Measurements from ENCODE around the gene CDC37. TPM values are rescaled to one million over a fixed set of nuclear protein-coding genes. Genes with fewer than 3 reads are reported as not detected.
A peak's percentile ranks its signal among the peaks of the same experiment; 100 is the strongest.
"Not testable (repeated sequence)": the region's sequence is repeated elsewhere in the genome, so short reads cannot be mapped to it uniquely, and the experiment has no call there.

The CDC37 gene
- total and polyA plus RNA-seq, 2 experiments from 2014 or later = 144 to 196 TPM

DNA sequence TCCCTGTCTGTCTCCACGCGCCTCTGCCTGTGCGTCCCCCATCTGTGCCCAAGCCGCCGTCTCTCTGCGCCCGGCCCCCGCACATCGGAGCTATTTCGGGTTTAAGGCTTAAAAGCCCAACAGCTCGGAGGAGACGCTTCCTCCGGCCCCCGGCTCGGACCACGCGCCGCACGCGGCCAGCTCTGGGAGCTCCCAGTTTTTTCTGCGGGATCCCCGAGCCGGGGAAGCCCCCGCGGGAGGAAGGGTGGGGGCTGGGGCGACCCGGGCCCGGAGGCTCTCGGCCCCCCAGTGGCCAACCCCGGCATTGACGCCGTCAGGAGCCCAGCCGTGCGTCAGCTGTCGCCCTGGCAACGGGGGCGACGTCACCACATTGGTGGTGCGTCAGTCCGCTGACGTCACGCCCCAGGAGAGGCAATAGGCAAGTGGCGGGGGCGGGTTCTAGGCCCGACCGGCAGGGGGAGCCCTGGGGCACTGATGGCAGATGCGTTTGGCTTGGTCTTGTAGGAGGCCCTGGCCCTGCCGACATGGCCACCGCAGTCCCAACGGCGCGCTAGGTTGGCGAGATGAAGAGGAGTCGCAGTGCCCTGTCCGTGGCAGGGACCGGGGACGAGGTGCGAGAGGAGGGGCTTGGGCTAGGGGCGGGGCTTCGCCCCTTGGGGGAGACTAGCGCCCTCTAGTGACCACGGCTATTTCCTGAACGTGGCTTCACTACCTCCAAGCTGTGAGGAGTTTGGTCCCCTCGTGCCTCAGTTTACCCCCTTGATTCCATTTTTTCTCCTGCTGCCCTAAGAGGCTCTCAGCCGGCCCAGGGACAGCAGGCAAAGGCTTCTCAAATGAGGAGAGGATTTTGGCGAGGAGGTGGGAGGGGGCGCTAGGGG is 13.3 kb upstream of the CDC37 start:
- H3K36me3 ChIP-seq (replicated peaks; ENCODE audit: insufficient read depth, low read depth) = no peaks in the 10 kb centered on the region
- no peak overlapping the region for H3K27ac ChIP-seq
- peak; percentile 92 for DNase-seq (ENCODE audit: low spot score)
- no peaks in the 10 kb centered on the region for H4K20me1 ChIP-seq (ENCODE audit: insufficient read depth, poor library complexity, severe bottlenecking)
- peaks cover 61% of the 10 kb centered on the region for H3K27me3 ChIP-seq
- H3K9me2 ChIP-seq (replicated peaks; ENCODE audit: insufficient read depth) = no peaks in the 10 kb centered on the region
- H3K79me2 ChIP-seq = no peaks in the 10 kb centered on the region
- WGBS (ENCODE audit: low lambda C conversion rate, missing lambda C conversion rate) = 9% methylated on average over 63 of the region's 67 CpGs
- H3K9me3 ChIP-seq (ENCODE audit: low read depth) = no peaks in the 10 kb centered on the region
- peak overlapping the region; percentile 88 for H2AFZ ChIP-seq
- peaks cover 16% of the 10 kb centered on the region for H3K4me1 ChIP-seq (ENCODE audit: insufficient read depth)
- TF ChIP-seq EZH2phosphoT487 (IDR thresholded peaks at IDR 0.05; ENCODE audit: low read depth, severe bottlenecking, unreplicated experiment) = no peak
- TF ChIP-seq EZH2 (IDR thresholded peaks at IDR 0.05; ENCODE audit: borderline replicate concordance) = no peak
- TF ChIP-seq, protein P1, sequence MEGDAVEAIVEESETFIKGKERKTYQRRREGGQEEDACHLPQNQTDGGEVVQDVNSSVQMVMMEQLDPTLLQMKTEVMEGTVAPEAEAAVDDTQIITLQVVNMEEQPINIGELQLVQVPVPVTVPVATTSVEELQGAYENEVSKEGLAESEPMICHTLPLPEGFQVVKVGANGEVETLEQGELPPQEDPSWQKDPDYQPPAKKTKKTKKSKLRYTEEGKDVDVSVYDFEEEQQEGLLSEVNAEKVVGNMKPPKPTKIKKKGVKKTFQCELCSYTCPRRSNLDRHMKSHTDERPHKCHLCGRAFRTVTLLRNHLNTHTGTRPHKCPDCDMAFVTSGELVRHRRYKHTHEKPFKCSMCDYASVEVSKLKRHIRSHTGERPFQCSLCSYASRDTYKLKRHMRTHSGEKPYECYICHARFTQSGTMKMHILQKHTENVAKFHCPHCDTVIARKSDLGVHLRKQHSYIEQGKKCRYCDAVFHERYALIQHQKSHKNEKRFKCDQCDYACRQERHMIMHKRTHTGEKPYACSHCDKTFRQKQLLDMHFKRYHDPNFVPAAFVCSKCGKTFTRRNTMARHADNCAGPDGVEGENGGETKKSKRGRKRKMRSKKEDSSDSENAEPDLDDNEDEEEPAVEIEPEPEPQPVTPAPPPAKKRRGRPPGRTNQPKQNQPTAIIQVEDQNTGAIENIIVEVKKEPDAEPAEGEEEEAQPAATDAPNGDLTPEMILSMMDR (IDR thresholded peaks at IDR 0.05; ENCODE audit: poor library complexity) = peak; percentile 60
- H3K4me2 ChIP-seq = peak overlapping the region; percentile 97
- peak overlapping the region; percentile 30 for H3K4me3 ChIP-seq

DNA sequence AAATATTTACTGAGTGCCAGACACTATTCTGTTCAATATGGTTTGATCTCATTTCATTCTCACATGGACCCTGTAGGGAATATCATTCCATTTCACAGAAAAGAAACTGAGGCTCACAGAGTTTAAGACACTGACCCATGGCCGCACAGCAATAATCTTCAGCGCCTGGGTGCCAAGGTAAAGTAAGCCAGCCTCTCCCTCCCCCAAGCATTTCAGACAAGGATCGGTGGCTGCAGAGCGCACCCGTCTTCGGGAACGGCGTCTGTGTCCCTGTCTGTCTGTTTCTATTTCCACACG is 12.7 kb upstream of the CDC37 start:
- TF ChIP-seq EZH2phosphoT487 (IDR thresholded peaks at IDR 0.05; ENCODE audit: low read depth, severe bottlenecking, unreplicated experiment) = no peak
- peak; percentile 44 for TF ChIP-seq EZH2 (IDR thresholded peaks at IDR 0.05; ENCODE audit: borderline replicate concordance)
- DNase-seq (ENCODE audit: low spot score) = no peak
- Histone ChIP-seq H3K9me3 (ENCODE audit: low read depth) (no peaks in the 10 kb centered on the region), H3K4me2 (peak overlapping the region; percentile 97), H3K36me3 (replicated peaks; ENCODE audit: insufficient read depth, low read depth) (no peaks in the 10 kb centered on the region), H3K9me2 (replicated peaks; ENCODE audit: insufficient read depth) (no peaks in the 10 kb centered on the region), H4K20me1 (ENCODE audit: insufficient read depth, poor library complexity, severe bottlenecking) (no peaks in the 10 kb centered on the region), H3K27ac (no peak overlapping the region), H2AFZ (peak overlapping the region; percentile 88), H3K27me3 (peaks cover 55% of the 10 kb centered on the region), H3K79me2 (no peaks in the 10 kb centered on the region), H3K4me1 (ENCODE audit: insufficient read depth) (peaks cover 15% of the 10 kb centered on the region), H3K4me3 (peak overlapping the region; percentile 30)
- 13% methylated on average over 9 of the region's 9 CpGs for WGBS (ENCODE audit: low lambda C conversion rate, missing lambda C conversion rate)

DNA sequence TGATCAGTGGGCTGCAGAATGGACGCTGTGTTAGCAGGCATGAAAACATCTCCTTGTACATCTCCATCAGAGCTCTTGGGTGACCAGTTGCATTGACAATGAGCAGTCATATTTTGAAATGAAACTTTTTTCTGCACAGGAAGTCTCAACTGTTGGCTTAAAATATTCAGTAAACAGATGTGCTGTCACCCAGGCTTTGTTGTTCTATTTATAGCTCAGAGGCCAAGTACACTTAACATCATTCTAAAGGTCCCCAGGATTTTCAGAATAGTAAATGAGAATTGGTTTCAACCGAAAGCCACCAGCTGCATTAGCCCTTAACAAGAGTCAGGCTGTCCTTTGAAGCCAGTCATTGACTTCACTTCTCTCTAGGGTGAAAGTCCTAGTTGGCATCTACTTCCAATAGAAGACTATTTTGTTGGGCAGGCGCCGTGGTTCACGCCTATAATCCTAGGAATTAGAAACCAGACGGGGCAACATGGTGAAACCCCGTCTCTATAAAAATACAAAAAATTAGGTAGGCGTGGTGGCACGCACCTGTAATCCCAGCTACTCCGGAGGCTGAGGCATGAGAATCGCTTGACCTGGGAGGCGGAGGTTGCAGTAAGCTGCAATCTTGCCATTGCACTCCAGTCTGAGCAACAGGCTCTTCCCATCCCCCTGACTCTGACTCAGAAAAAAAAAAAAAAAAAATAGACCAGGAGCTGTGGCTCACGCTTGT is 9.1 kb upstream of the CDC37 start:
- WGBS (ENCODE audit: low lambda C conversion rate, missing lambda C conversion rate) = 82% methylated on average over 13 of the region's 13 CpGs
- Histone ChIP-seq H3K9me2 (replicated peaks; ENCODE audit: insufficient read depth) (no peaks in the 10 kb centered on the region), H4K20me1 (ENCODE audit: insufficient read depth, poor library complexity, severe bottlenecking) (no peaks in the 10 kb centered on the region), H3K4me1 (ENCODE audit: insufficient read depth) (peaks cover 5% of the 10 kb centered on the region), H3K9me3 (ENCODE audit: low read depth) (no peaks in the 10 kb centered on the region), H3K27ac (no peak overlapping the region), H3K27me3 (peaks cover 23% of the 10 kb centered on the region), H3K4me3 (no peak overlapping the region), H3K36me3 (replicated peaks; ENCODE audit: insufficient read depth, low read depth) (no peaks in the 10 kb centered on the region), H3K79me2 (no peaks in the 10 kb centered on the region), H2AFZ (no peak overlapping the region), H3K4me2 (no peak overlapping the region)
- no peak for DNase-seq (ENCODE audit: low spot score)
- TF ChIP-seq, protein P1 (IDR thresholded peaks at IDR 0.05; ENCODE audit: poor library complexity) = no peak

DNA sequence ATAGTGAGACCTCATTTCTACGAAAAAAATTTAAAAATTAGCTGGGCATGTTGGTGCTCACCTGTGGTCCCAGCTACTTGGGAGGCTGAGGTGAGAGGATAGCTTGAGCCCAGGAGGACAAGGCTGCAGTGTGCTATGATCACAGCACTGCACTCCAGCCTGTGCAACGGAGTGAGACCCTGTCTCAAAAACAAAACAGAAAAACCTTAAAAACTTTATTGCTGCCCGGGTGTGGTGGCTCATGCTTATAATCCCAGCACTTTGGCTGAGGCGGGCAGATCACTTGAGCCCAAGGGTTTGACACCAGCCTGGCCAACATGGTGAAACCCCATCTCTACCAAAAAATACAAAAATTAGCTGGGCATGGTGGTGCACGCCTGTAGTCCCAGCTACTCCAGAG is 7.9 kb upstream of the CDC37 start:
- 80% methylated on average over 5 of the region's 5 CpGs for WGBS (ENCODE audit: low lambda C conversion rate, missing lambda C conversion rate)

More for the DNA sequence above, 7.9 kb upstream of the CDC37 start:
- peaks cover 21% of the 10 kb centered on the region for H3K27me3 ChIP-seq
- H3K79me2 ChIP-seq; H3K27ac ChIP-seq; DNase-seq (ENCODE audit: low spot score); H3K4me1 ChIP-seq (ENCODE audit: insufficient read depth); H3K9me2 ChIP-seq (replicated peaks; ENCODE audit: insufficient read depth); H3K4me3 ChIP-seq; H4K20me1 ChIP-seq (ENCODE audit: insufficient read depth, poor library complexity, severe bottlenecking); H3K9me3 ChIP-seq (ENCODE audit: low read depth); H2AFZ ChIP-seq; H3K36me3 ChIP-seq (replicated peaks; ENCODE audit: insufficient read depth, low read depth); H3K4me2 ChIP-seq: not testable (repeated sequence)
